ES-I3 (cell line): Measurements from ENCODE around the gene FAM20B.

Experiments used
- H3K36me3 ChIP-seq: 2 replicates; pipeline ENCODE4 v1.6.1; 2013; ENCODE audit warnings: mild to moderate bottlenecking, low read length, control low read depth, moderate library complexity; ENCODE audit not compliant: insufficient read depth
- H3K4me1 ChIP-seq: 2 replicates; pipeline ENCODE4 v1.6.1; 2013; ENCODE audit warnings: mild to moderate bottlenecking, control low read depth, low read length; ENCODE audit not compliant: insufficient read depth
- H3K9ac ChIP-seq: 2 replicates; pipeline ENCODE4 v1.6.1; 2013; ENCODE audit warnings: low read depth, mild to moderate bottlenecking, low read length, moderate library complexity
- H3K9me3 ChIP-seq: 2 replicates; pipeline ENCODE4 v1.6.1; 2013; ENCODE audit warnings: mild to moderate bottlenecking, low read length, moderate library complexity; ENCODE audit not compliant: control insufficient read depth, insufficient read depth

FAM20B gene

GRCh38 chr1:179105393-179105792 is 79.7 kb downstream of the FAM20B start:
- H3K9me3 ChIP-seq, result no peaks in the 10 kb centered on the region
- H3K9ac ChIP-seq, result no peak overlapping the region
- no peaks in the 10 kb centered on the region for H3K4me1 ChIP-seq
- peaks cover 16% of the 10 kb centered on the region; the same call in 1 of the 2 replicates for H3K36me3 ChIP-seq

GRCh38 chr1:179107706-179108629 is 82.3 kb downstream of the FAM20B start:
- H3K9me3 ChIP-seq, result no peaks in the 10 kb centered on the region
- peaks cover 19% of the 10 kb centered on the region for H3K36me3 ChIP-seq
- no peak overlapping the region for H3K9ac ChIP-seq
- no peaks in the 10 kb centered on the region for H3K4me1 ChIP-seq

GRCh38 chr1:179108644-179109043 is 83.0 kb downstream of the FAM20B start:
- Histone ChIP-seq H3K36me3 (peaks cover 19% of the 10 kb centered on the region), H3K9ac (no peak overlapping the region), H3K4me1 (no peaks in the 10 kb centered on the region), H3K9me3 (no peaks in the 10 kb centered on the region)

GRCh38 chr1:179115181-179115580 is 89.5 kb downstream of the FAM20B start:
- H3K9ac ChIP-seq, result no peak overlapping the region
- H3K9me3 ChIP-seq, result no peaks in the 10 kb centered on the region
- H3K36me3 ChIP-seq, result peaks cover 6% of the 10 kb centered on the region
- H3K4me1 ChIP-seq, result no peaks in the 10 kb centered on the region

GRCh38 chr1:179119513-179119912 is 93.8 kb downstream of the FAM20B start:
- Histone ChIP-seq H3K36me3 (no peaks in the 10 kb centered on the region), H3K9me3 (no peaks in the 10 kb centered on the region), H3K9ac (no peak overlapping the region)

GRCh38 chr1:179120736-179121135 is 95.0 kb downstream of the FAM20B start:
- H3K9me3 ChIP-seq, result no peaks in the 10 kb centered on the region
- H3K4me1 ChIP-seq, result 0 out of 2 replicates have a peak, but pooled peaks cover 3% of the 10 kb centered on the region
- H3K36me3 ChIP-seq, result no peaks in the 10 kb centered on the region
- H3K9ac ChIP-seq, result no peak overlapping the region

More at GRCh38 chr1:179119513-179119912, 93.8 kb downstream of the FAM20B start:
- 0 out of 2 replicates have a peak, but pooled peaks cover 3% of the 10 kb centered on the region for H3K4me1 ChIP-seq

GRCh38 chr1:179121159-179121938 is 95.7 kb downstream of the FAM20B start:
- Histone ChIP-seq H3K9me3 (no peaks in the 10 kb centered on the region), H3K9ac (no peak overlapping the region), H3K36me3 (no peaks in the 10 kb centered on the region), H3K4me1 (0 out of 2 replicates have a peak, but pooled peaks cover 3% of the 10 kb centered on the region)

- no peak overlapping the region for H3K9ac ChIP-seq
These were observed 99.2 kb downstream of the FAM20B start for GRCh38 chr1:179124873-179125272.

More at GRCh38 chr1:179124873-179125272, 99.2 kb downstream of the FAM20B start:
- 0 out of 2 replicates have a peak, but pooled peaks cover 3% of the 10 kb centered on the region for H3K4me1 ChIP-seq
- no peaks in the 10 kb centered on the region for H3K36me3 ChIP-seq
- no peaks in the 10 kb centered on the region for H3K9me3 ChIP-seq
